ENCODE measurements around the gene CNOT3. TPM values are rescaled to one million over a fixed set of nuclear protein-coding genes. Genes with fewer than 3 reads are reported as not detected.

Gene CNOT3
- total RNA-seq, 3 donors from 2014 or later: 90.8 to 102 (median 100) TPM

DNA sequence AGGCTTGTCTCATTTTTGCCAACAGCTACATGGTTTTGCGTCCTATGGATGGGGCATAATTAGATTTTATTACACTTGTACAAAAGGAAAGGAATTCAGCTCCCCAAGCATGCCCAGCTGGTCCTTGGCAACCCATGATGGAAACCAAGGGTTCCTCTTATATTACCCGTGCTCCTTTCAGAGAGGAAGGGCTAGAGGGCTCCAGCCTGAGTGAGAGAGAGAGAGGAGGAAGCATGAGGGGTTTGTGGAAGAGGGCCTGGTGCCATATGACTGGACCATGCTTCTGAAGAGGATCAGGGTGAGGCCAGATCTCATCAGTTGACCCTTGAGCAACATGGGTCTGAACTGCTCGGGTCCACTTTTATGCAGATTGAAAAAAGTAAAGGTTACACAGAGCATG, 59.6 kb downstream of the CNOT3 start:
- H3K27me3 Mint-ChIP-seq (ENCODE audit: low read depth): no peaks in the 10 kb centered on the region
- no peaks in the 10 kb centered on the region for H3K9me3 Mint-ChIP-seq
- no peak overlapping the region for H3K4me3 Mint-ChIP-seq
- peaks cover 28% of the 10 kb centered on the region for H3K36me3 Mint-ChIP-seq (ENCODE audit: insufficient read depth)
- DNase-seq (no peak), ATAC-seq (no peak)
- peaks cover 24% of the 10 kb centered on the region for H3K4me1 Mint-ChIP-seq (ENCODE audit: low read depth)

DNA sequence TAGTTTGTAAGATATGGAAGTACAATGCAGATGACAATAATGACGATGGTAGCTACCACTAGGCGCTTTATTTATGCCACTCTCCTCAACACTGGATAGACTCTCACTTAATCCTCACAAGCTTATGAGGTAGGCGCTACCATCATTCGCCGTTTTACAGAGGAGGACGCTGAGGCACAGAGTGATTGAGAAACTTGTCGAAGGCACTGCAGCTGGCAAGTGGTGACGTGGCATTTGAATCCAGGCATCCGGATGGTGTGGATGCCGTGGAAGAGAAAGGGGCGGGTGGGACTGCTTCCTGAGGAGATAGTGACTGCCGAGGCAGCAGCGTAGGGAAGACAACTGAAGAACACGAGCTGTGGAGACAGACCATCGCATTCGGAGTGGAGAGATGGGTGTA, 61.8 kb downstream of the CNOT3 start:
- no peaks in the 10 kb centered on the region for H3K27me3 Mint-ChIP-seq (ENCODE audit: low read depth)
- H3K4me1 Mint-ChIP-seq (ENCODE audit: low read depth): peaks cover 35% of the 10 kb centered on the region
- ATAC-seq (no peak), DNase-seq (no peak)
- peaks cover 43% of the 10 kb centered on the region for H3K36me3 Mint-ChIP-seq (ENCODE audit: insufficient read depth)
- H3K4me3 Mint-ChIP-seq: peak overlapping the region; percentile 77
- H3K9me3 Mint-ChIP-seq: no peaks in the 10 kb centered on the region

DNA sequence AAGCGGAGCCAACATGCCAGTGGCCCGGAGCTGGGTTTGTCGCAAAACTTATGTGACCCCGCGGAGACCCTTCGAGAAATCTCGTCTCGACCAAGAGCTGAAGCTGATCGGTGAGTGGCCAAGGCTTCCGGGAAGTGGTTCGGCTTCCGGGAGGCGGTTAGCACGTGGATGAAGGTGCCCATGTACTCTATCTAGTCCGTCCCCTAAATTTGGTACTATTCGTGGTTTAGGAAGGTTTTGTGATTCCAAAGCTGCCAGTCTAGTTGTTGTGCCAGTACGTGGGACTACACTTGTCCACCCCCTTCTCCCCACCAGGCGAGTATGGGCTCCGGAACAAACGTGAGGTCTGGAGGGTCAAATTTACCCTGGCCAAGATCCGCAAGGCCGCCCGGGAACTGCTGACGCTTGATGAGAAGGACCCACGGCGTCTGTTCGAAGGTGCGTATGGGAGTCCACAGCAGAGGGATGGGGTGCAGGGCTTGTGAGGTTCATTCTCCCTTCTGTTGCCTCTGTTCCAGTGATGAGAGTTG, 63.7 kb downstream of the CNOT3 start:
- Mint-ChIP-seq H3K9me3 (no peaks in the 10 kb centered on the region), H3K27me3 (ENCODE audit: low read depth) (no peaks in the 10 kb centered on the region), H3K4me3 (peak overlapping the region; percentile 98), H3K4me1 (ENCODE audit: low read depth) (peaks cover 54% of the 10 kb centered on the region), H3K36me3 (ENCODE audit: insufficient read depth) (peaks cover 54% of the 10 kb centered on the region)
- DNase-seq: no peak
- ATAC-seq: no peak

DNA sequence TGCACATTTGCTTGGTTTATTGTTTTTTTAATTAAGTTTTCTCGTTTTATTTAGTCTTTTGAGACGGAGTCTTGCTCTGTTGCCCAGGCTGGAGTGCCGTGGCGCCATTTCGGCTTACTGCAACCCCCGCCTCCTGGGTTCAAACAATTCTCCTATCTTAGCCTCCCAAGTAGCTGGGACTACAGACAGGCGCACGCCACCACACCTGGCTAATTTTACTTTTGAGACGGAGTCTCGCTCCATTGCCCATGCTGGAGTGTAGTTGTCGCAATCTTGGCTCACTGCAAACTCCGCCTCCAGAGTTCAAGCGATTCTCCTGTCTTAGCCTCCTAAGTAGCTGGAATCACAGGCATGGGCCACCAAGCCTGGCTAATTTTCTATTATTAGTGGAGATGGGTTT, 64.4 kb downstream of the CNOT3 start:
- Mint-ChIP-seq H3K27me3 (ENCODE audit: low read depth) (no peaks in the 10 kb centered on the region), H3K4me1 (ENCODE audit: low read depth) (peaks cover 61% of the 10 kb centered on the region), H3K4me3 (peak overlapping the region; percentile 98), H3K9me3 (no peaks in the 10 kb centered on the region), H3K36me3 (ENCODE audit: insufficient read depth) (peaks cover 62% of the 10 kb centered on the region)
- ATAC-seq: no peak
- no peak for DNase-seq

DNA sequence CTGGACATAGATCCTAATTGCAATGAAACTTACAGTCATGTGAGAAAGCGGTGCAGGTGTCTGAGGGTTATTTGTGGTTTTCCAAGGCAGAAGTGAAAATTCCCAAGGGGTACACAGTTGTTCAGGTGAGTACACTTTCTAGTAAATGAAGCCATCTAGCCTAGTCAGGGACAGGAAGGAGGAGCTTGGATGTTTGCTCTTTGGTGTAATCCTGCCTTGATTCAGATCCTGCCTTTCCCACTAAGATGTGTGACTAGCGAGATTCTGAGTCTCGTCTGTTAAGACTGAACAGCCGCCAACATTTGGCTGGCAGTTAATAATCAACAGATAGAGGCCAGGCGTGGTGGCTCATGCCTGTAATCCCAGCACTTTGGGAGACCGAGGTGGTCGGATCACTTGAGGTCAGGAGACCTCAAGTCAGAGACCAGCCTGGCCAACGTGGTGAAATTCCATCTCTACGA, 65.6 kb downstream of the CNOT3 start:
- Mint-ChIP-seq H3K4me1 (ENCODE audit: low read depth) (peaks cover 73% of the 10 kb centered on the region), H3K27me3 (ENCODE audit: low read depth) (no peaks in the 10 kb centered on the region), H3K4me3 (peak overlapping the region; percentile 98)

DNA sequence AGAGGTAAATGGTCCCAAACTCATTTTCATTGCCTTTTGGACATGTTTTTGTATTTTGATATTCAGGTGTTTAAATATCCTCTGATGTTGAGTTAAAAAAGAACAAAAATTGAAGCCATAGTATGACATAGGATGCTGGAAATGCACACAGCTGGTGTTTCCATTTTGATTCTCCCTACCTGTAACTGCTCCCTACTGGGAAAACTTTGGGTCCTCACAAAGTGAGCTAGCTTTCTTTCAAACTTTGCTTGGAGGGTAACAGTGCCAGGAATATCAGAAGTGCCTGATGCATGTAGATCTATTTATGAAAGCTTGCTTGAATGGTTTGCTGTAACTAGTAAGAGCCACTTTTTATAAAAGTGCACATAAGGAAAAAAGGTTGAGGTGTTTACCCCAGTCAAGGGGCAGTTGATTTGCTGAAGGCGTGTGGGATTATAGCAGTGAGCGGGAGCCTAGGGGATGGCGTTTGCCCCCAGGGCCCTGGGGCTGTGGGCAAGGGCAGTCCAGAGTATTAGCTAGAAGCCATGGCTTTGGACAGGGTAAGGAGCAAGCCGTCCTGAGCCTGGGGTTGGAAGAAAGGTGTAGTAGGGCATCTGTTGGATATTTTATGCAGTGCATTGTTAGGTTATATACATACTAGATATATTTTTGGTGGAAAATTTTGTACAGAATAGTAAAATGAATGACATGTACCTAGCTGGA, 67.4 kb downstream of the CNOT3 start:
- DNase-seq (no peak), ATAC-seq (no peak)
- peaks cover 87% of the 10 kb centered on the region for H3K4me1 Mint-ChIP-seq (ENCODE audit: low read depth)
- H3K9me3 Mint-ChIP-seq: no peaks in the 10 kb centered on the region
- peaks cover 76% of the 10 kb centered on the region for H3K36me3 Mint-ChIP-seq (ENCODE audit: insufficient read depth)
- H3K27me3 Mint-ChIP-seq (ENCODE audit: low read depth): no peaks in the 10 kb centered on the region
- H3K4me3 Mint-ChIP-seq: peak overlapping the region; percentile 98

More for the DNA sequence above, 65.6 kb downstream of the CNOT3 start:
- Mint-ChIP-seq H3K9me3 (no peaks in the 10 kb centered on the region), H3K36me3 (ENCODE audit: insufficient read depth) (peaks cover 71% of the 10 kb centered on the region)
- no peak for DNase-seq
- ATAC-seq: no peak

Other genes starting within 250 kb of the CNOT3 start
- not detected for gene CACNG7, start 228.5 kb upstream of the CNOT3 start, total RNA-seq
- gene CACNG8, start 174.8 kb upstream of the CNOT3 start, total RNA-seq: not detected
- not detected for gene CACNG6, start 146.1 kb upstream of the CNOT3 start, total RNA-seq
- not detected for gene VSTM1, start 73.9 kb upstream of the CNOT3 start, total RNA-seq
- not detected for gene TARM1, start 56.4 kb upstream of the CNOT3 start, total RNA-seq
- under 1 TPM in 1 of 3 donors, not detected in 2; 0.11 TPM for gene OSCAR, start 37.0 kb upstream of the CNOT3 start, total RNA-seq
- gene NDUFA3, start 34.9 kb upstream of the CNOT3 start, total RNA-seq: 100 to 1,000 TPM; 118 to 170 (median 140) TPM
- 10 to 100 TPM; 32.1 to 33.8 (median 33.0) TPM for gene TFPT, start 22.1 kb upstream of the CNOT3 start, total RNA-seq
- gene PRPF31, start 22.0 kb upstream of the CNOT3 start, total RNA-seq: 100 to 1,000 TPM; 154 to 180 (median 161) TPM
- gene LENG1, start 22.0 kb downstream of the CNOT3 start, total RNA-seq: 1 to 10 TPM; 5.6 to 9.7 (median 9.2) TPM
- gene TMC4, start 35.4 kb downstream of the CNOT3 start, total RNA-seq: under 1 TPM; 0.63 to 0.98 (median 0.79) TPM
- 100 to 1,000 TPM in 2 of 3 donors, 10 to 100 TPM in 1; 96.3 to 122 (median 108) TPM for gene MBOAT7, start 51.8 kb downstream of the CNOT3 start, total RNA-seq
- gene TSEN34, start 53.5 kb downstream of the CNOT3 start, total RNA-seq: 10 to 100 TPM; 22.7 to 29.1 (median 25.9) TPM
- 1,000 to 10,000 TPM; 2,430 to 2,508 (median 2,489) TPM for gene RPS9, start 63.1 kb downstream of the CNOT3 start, total RNA-seq
- not detected for gene LILRB3, start 85.2 kb downstream of the CNOT3 start, total RNA-seq
- not detected for gene LILRA6, start 105.0 kb downstream of the CNOT3 start, total RNA-seq
- gene LILRB5, start 119.5 kb downstream of the CNOT3 start, total RNA-seq: not detected
- gene LILRB2, start 143.3 kb downstream of the CNOT3 start, total RNA-seq: not detected
- not detected for gene LILRA5, start 175.4 kb downstream of the CNOT3 start, total RNA-seq
- gene LILRA4, start 201.4 kb downstream of the CNOT3 start, total RNA-seq: not detected
- gene LAIR1, start 227.2 kb downstream of the CNOT3 start, total RNA-seq: 1 to 10 TPM; 4.7 to 6.1 (median 5.5) TPM

Data from activated T-cell treated with anti-CD3 and anti-CD28 coated beads, Interleukin-2, amount 50 U/mL, for 4 hours (primary cell).